HepG2 (cell line): ENCODE data around the gene ERRFI1. TPM values are rescaled to one million over a fixed set of nuclear protein-coding genes. Genes with fewer than 3 reads are reported as not detected.

Experiments used
- AFF4 ChIP-seq: sonication (generic); formaldehyde crosslinking; IDR thresholded peaks from 2 replicates; pipeline ENCODE4 v1.4.0; 2020; ENCODE audit warnings: missing genetic modification reagents
- ATF5 ChIP-seq: sonication (generic); formaldehyde crosslinking; IDR thresholded peaks from 2 replicates; pipeline ENCODE4 v1.4.0; 2020; ENCODE audit warnings: mild to moderate bottlenecking, low read depth, missing genetic modification reagents
- CC2D1A ChIP-seq: sonication (generic); formaldehyde crosslinking; IDR thresholded peaks from 2 replicates; pipeline ENCODE4 v1.8.1; 2023; ENCODE audit warnings: mild to moderate bottlenecking, missing genetic modification reagents
- EZH2 ChIP-seq: conservative IDR thresholded peaks from 2 replicates; pipeline ENCODE4 v1.6.1; 2012; ENCODE audit warnings: mild to moderate bottlenecking, low read depth, low read length, moderate library complexity
- HCFC1 ChIP-seq: fragments of 150-350 bp; IDR thresholded peaks from 2 replicates; pipeline ENCODE4 v1.6.1; 2014; ENCODE audit warnings: low read depth, low read length
- NFYB ChIP-seq: sonication (generic); formaldehyde crosslinking; IDR thresholded peaks from 2 replicates; pipeline ENCODE4 v1.4.0; 2020; ENCODE audit warnings: missing genetic modification reagents
- SAP130 ChIP-seq: IDR thresholded peaks from 2 replicates; pipeline ENCODE4 v1.6.1; 2016; ENCODE audit warnings: low read depth
- TRIM22 ChIP-seq: fragments of 450-650 bp; IDR thresholded peaks from 2 replicates; pipeline ENCODE4 v1.6.1; 2017
- ZFP90 ChIP-seq: sonication (generic); formaldehyde crosslinking; IDR thresholded peaks from 2 replicates; pipeline ENCODE4 v1.8.0; 2022; ENCODE audit warnings: missing genetic modification reagents, mild to moderate bottlenecking, inconsistent platforms, borderline replicate concordance
- ZNF256 ChIP-seq: sonication (generic); formaldehyde crosslinking; conservative IDR thresholded peaks from 2 replicates; pipeline ENCODE4 v1.4.0; 2020; ENCODE audit warnings: missing genetic modification reagents
- ZNF407 ChIP-seq: sonication (generic); formaldehyde crosslinking; IDR thresholded peaks from one replicate; pipeline ENCODE4 v1.5.1; 2020; ENCODE audit warnings: mild to moderate bottlenecking, missing genetic modification reagents; ENCODE audit errors: not compliant biosample characterization
- ZNF7 ChIP-seq: IDR thresholded peaks from 2 replicates; pipeline ENCODE4 v1.6.1; 2016; ENCODE audit warnings: missing biosample characterization, missing genetic modification reagents
- ZNF839 ChIP-seq: sonication (generic); formaldehyde crosslinking; IDR thresholded peaks from 2 replicates; pipeline ENCODE4 v1.4.0; 2020; ENCODE audit warnings: missing genetic modification reagents, mild to moderate bottlenecking, borderline replicate concordance
- polyA plus RNA-seq, 8 experiments: library from polyadenylated mRNA; depleted of rRNA in 3 of 8; stranded (reverse) in 7 of 8; unstranded in 1 of 8; fragments of >200 nt; fragmentation: Illumina TruSeq in 4 of 8; extraction: Trizol in 4 of 8; gene quantifications; 2 replicates each; pipeline versions ENCODE4 v1.2.1 to v1.2.3, GENCODE V29; 2011 to 2016; ENCODE audit warnings: low read depth in 4 of 8, missing spikeins in 1 of 8, mixed read lengths in 1 of 8; ENCODE audit not compliant: insufficient read depth in 1 of 8
- total RNA-seq, 5 experiments: library from RNA; depleted of rRNA; stranded (reverse); fragments of >200 nt; fragmentation: Illumina TruSeq; extraction: Trizol; gene quantifications; 2 replicates each; pipeline ENCODE4 v1.2.3, GENCODE V29; 2016; ENCODE audit warnings: low read depth in 1 of 5

Gene ERRFI1
- total and polyA plus RNA-seq, 2 of the 13 experiments (the other 11 are each of a cell fraction or from before 2014, with no cell fraction given), result 84.4 to 753 TPM

GRCh38 chr1:8026976-8027747 lies 1.1 kb upstream of the ERRFI1 start (continued):
- TF ChIP-seq ATF5 (CRISPR knock-in tag), result no peak
- TF ChIP-seq HCFC1, result no peak
- 0 out of 2 replicates have a peak, but pooled peaks have one; percentile 18 for TF ChIP-seq ZNF256 (CRISPR knock-in tag)
- TF ChIP-seq TRIM22, result no peak
- TF ChIP-seq ZNF7 (CRISPR knock-in tag), result 0 out of 2 replicates have a peak, but pooled peaks have one; percentile 23
- no peak for TF ChIP-seq ZNF839
- TF ChIP-seq NFYB (CRISPR knock-in tag), result no peak; the same call in 1 of the 2 replicates
- no peak for TF ChIP-seq EZH2
- peak; percentile 62; the same call in 1 of the 2 replicates for TF ChIP-seq SAP130 (CRISPR knock-in tag)
- no peak for TF ChIP-seq ZFP90 (CRISPR knock-in tag)
- TF ChIP-seq AFF4, result peak; percentile 98; the same call in 1 of the 2 replicates
- no peak for TF ChIP-seq ZNF407 (CRISPR knock-in tag)
- no peak for TF ChIP-seq CC2D1A (CRISPR knock-in tag)
